Right ventricle myocardium inferior (tissue), 1 donor: Measurements from ENCODE around the gene PLPPR1. TPM values are rescaled to one million over a fixed set of nuclear protein-coding genes. Genes with fewer than 3 reads are reported as not detected.

ENCODE experiments used
- ATAC-seq: fragments of 200-7000 bp; cut with Tn5 transposase; one replicate; pipeline ENCODE4 v1.9.1; 2020; ENCODE audit warnings: mild to moderate bottlenecking, moderate library complexity
- DNase-seq: peaks from one replicate; pipeline ENCODE4 v3.0.0; 2021; ENCODE audit errors: missing footprints
- intact Hi-C: fragments of 100-400 bp; cut with DNase I; formaldehyde crosslinking; loops from one replicate; pipeline ENCODE4 v1.11.0; 2022
- total RNA-seq: library from RNA; stranded (reverse); fragmentation: NEBNext Ultra II Directional; extraction: Animal tissue kit (Norgen Biotek cat#: 25700); gene quantifications from one replicate; pipeline ENCODE4 v1.2.1, GENCODE V29; 2021
- donor health status: DM: no; HTN: yes; CAD: no; lungs with severe emphysema.

Gene PLPPR1
- total RNA-seq, 1 donor from 2014 or later, result not detected

DNA sequence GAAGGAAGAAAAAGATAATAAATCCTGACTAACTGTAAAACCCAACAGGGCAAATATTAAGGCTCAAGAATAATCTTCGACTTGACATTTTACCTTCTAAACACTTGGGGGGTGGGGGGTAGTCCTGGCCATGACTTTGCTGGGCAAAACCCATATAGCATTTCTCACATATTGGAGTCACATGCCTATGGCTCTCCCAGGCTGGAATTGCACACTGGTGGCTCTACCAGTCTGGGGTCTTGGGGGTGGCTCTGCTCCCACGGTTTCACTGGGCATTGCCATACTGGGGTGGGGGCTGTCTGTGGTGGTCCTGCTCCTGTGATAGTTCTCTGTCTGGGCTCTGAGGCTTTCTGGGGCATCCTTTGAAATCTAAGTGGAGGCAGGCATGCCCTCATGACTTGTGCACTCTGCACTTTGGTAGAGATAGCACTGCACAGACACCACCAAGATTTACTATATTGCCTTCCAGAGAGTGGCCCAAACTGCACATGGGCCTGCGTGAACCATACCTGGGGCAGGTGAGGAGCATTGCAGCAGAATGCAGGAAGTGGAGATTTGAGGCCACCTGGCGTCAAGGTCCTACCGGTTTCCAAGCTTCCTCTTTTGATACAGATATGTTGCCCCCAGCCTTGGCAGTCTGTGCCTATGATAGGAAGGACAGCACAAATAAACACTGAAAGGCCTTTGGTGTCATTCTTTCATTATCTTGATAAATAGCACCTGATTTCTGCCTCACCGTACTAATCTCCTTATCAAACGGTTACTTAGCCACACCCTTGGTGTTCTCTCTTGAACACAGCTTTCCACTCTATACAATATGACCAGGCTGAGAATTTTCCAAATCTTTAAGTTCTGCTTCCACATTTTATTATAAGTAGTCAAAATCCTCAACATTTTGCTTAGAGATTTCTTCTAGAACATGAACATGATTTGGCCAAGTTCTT is 326.5 kb downstream of the PLPPR1 start:
- DNase-seq, result no peak
- ATAC-seq, result no peak
- intact Hi-C loops, result no loop called here

DNA sequence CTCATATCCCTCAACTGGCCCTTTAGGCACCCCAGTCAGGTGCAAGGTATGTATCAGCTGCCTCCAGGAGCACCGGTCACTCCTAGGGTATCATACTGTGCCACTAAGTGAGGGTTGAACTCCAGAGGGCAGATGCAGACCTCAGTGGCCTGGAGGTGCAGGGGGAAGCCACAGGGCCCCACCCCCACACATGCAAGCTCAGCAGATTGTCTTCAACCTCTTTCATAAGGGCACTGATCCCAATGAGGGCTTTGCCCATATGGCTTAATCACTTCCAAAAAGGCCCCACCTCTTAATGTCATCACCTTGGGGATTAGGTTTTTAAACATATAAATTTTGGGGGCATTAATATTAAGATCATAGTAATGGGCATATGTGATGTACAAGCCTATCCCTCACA is 328.1 kb downstream of the PLPPR1 start:
- ATAC-seq (no peak), DNase-seq (no peak)
- intact Hi-C loops, result no loop called here

DNA sequence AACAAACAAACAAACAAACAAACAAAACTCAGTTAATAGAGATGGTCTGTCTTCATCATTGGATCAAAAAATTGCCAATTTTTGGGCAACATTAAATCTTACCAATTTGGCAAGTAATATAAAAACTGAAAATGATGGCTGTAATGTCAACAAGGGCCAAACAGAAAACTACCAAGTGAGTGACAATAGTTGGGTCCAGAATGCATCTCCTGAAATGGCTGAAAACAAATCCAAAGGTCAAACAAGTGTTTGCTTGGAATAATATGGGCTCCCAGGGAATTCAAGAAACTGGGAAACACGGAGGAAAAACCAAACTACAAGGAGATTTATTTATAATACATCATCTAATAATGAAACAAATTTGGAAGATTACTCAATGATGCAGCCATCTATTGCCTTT is 331.2 kb downstream of the PLPPR1 start:
- intact Hi-C loops, result no loop called here
- ATAC-seq, result no peak
- DNase-seq, result no peak

DNA sequence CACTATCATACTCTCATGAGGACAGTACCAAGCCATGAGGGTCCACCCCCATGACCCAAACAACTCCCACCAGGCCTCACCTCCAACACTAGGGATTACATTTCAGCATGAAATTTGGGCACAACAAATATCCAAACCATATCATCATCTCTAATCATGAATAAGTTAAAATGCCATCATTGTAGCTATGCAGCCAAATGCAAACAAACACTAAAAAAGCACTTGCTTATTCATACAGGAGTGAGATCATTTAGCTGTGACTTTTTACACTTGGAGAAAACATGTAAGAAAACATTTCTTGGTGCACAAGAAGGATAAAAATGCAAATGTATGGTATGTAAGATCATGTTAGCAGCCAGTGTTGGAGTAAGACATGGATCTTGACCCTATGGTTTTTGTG is 332.1 kb downstream of the PLPPR1 start:
- DNase-seq (no peak), ATAC-seq (no peak)
- intact Hi-C loops, result no loop called here

DNA sequence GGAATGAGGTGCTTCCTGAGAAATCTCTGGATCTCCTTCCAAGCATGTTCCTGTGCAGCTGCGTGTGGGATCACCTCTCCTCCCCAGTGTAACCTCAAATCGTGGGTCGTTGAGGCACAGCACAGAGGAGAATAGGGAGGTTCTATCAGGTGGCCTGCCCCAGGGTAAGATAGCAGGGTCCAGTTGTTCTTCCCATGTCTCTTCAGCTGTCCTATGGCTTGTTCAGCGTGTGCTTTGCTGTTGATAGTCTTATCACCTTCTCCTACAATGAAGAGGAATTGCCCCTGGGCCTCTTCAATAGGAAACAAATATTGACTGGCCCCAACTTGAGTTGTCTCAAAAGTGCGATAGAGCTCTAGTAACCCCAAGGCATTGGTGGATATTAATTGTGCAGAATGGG is 333.9 kb downstream of the PLPPR1 start:
- intact Hi-C loops, result no loop called here
- ATAC-seq (no peak), DNase-seq (no peak)

DNA sequence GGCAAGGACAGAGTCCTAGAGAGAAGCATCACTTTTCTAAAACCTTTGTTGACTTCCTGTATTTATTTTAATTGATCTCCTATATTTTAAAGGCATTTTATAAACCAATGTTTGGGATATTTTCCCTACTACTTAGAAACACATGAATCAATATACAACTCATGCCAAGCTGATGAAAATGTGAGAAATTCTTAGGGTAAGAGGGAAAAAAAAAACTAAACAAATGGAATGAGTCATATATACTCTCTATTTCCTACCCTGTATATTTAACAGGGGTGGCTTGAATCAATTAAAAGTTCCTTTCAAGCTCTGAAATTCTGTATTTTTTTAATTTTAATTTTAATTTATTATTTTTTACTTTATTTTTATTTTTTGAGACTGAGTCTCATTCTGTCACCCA is 336.7 kb downstream of the PLPPR1 start:
- ATAC-seq (no peak), DNase-seq (no peak)
- intact Hi-C loops, result no loop called here

DNA sequence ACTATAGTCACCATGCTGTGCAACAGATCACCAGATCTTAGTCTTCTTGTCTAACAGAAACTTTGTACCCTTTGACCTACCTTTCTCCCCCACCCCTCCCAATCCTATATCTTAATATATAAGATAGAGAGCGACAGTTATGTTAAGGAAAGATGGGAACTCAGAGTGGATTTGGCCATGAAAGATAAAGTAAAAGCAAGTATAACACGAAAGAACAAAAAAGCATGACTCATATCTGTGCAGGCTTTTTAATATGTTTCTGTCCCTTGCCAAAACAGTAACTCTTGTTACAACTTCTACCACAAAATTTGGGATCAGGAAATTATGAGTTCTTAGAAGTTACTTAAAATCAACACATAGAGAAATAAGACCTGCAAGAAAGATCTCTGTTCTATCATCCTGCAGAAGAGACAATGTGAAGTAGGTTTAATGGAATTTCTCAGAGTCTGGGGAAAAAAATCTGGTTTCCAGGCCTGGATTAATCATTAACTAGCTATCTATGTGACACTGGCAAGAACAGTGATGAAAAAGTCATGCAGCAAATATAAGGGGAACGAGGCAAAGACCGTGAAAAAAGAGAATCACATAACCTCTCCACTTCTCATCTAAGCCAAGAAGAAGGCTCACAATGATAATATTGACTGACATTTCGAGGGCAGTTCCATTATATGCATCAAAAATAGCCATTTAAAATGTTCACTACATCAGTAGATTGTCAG is 337.7 kb downstream of the PLPPR1 start:
- no peak for ATAC-seq
- no peak for DNase-seq
- intact Hi-C loops, result no loop called here

DNA sequence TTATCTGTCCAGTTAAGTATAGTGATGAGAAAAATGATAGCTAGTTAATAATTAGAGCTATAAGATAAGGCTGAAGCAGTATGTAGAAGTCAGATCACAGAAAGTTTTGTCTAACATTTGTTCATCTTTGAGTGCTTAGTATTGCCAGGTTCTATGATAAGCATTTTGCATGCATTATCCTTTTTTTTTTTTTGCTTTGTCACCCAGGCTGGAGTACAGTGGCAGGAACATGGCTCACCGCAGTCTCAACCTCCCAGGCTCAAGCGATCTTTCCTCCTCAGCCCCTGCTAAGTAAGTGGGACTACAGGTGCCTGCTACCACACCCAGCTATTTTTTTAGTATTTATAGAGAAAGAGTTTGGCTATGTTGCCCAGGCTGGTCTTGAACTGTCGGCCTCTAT is 338.8 kb downstream of the PLPPR1 start:
- ATAC-seq, result no peak
- no peak for DNase-seq
- intact Hi-C loops, result no loop called here

DNA sequence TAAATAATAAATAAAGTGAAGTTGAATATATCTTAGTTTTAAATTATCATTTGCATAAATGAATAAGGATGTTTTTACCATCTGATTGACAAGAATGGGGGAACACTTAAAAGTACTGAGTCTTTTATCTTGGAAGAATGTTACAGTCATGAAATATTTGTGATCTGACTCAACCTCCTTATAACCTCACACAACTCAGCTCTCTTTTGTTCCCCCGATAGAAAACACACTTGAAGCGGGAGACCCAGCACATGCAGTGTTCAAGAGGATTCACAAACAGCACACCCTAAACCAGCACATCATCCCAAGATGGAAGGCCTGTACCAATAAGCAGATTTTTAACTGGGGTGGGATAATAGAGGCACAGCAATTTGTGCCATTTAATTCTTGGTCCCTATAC is 340.8 kb downstream of the PLPPR1 start:
- intact Hi-C loops, result no loop called here
- DNase-seq, result no peak
- ATAC-seq, result no peak

DNA sequence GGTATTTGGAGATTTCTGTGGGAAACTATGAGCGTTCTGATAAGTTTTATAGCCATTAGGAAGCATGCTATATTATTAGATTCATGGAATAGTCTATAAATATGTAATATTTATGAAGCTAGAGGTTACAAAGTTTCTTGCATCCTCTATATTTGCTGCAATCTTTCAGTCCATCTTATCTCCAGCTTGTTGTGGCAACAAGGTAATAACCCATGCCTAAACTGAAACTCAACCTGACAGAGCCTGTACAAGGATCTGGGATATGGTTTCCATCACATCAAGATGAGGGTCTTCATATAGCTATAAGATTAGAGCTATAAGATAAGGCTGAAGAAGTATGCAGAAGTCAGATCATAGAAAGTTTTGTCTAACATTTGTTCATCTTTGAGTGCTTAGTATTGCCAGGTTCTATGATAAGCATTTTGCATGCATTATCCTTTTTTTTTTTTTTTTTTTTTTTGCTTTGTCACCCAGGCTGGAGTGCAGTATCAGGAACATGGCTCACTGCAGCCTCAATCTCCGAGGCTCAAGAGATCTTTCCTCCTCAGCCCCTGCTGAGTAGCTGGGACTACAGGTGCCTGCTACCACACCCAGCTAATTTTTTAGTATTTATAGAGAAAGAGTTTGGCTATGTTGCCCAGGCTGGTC is 341.5 kb downstream of the PLPPR1 start:
- intact Hi-C loops, result no loop called here
- DNase-seq, result no peak
- no peak for ATAC-seq

DNA sequence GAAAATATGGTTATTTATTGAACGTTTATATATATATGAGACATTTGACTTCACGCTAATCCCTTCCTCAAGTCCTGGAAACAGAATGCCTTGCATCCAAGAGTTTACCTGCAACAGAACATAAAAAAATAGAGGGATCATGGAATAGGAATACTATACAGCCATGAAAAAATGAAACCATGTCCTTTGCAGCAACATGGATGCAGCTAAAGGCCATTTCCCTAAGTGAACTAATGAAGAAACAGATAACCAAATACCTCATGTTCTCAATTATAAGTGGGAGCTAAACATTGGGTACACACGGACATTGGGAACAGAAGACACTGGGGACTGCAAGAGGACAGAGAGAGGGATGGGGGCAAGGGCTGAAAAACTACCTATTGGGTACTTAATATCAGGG is 343.3 kb downstream of the PLPPR1 start:
- intact Hi-C loops, result no loop called here

DNA sequence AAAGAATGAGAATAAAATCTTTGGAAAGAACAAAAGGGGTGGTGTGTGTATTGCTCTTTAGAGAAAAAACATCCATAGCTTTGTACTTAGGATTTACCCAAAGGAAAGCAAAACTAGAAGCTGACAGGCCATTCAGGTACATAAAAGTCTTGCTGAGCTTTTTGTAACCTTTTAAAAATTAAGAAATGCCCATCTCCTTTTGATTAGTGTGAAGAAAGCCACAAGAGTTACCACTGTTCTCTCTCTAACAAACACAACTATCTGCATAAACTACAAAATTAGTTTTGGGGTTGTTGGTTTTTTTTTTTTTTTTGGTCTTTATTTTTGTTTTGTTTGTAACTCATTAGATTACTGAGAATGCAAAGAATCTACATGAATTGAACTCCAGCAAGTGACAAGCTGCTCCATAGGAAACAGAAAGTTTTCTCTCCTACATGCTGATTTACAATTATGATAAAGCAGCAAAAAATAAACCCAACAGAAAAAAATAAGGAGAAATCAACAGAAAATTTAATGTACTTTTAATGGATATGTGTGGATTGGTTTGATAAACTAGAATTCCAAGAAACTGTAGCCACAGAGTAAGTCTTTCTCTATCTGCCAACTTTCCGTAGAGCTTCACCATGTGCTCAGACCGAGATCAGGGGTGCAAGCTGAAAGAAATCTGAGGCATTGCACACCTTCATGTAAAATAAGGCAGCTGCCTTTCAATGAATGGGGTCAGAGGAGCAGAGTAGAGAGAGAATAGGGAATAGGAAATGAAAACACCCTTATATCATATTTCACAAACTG is 344.0 kb downstream of the PLPPR1 start:
- DNase-seq (no peak), ATAC-seq (no peak)
- intact Hi-C loops, result no loop called here

More for the DNA sequence above, 343.3 kb downstream of the PLPPR1 start:
- ATAC-seq (no peak), DNase-seq (no peak)
